GM12878 (cell line): ENCODE data around the gene PTPRB. TPM values are rescaled to one million over a fixed set of nuclear protein-coding genes. Genes with fewer than 3 reads are reported as not detected.

Source experiments
- ATAC-seq: fragments of 200-7000 bp; cut with Tn5 transposase; 3 replicates; pipeline ENCODE4 v1.9.1; 2020; ENCODE audit warnings: mild to moderate bottlenecking, moderate library complexity
- BruUV-seq: library from RNA; stranded (reverse); fragments of 400-500 nt; replicated peaks from 2 replicates; lab custom pipeline; 2021; lab: Mats Ljungman, UMichigan
- CTCF ChIA-PET: fragments of 300-600 bp; sonication (Branson Sonifier 250); formaldehyde crosslinking; extraction: SDS; loops from one replicate; lab custom pipeline; 2021; ENCODE audit warnings: inconsistent platforms; lab: Yijun Ruan, JAX
- POLR2A ChIA-PET: fragments of 350-600 bp; formaldehyde crosslinking; extraction: SDS; loops from one replicate; lab custom pipeline; 2021; ENCODE audit warnings: inconsistent platforms; lab: Charles Lee
- RAD21 ChIA-PET: fragments of 300-600 bp; sonication (Branson Sonifier 250); formaldehyde crosslinking; loops from one replicate; lab custom pipeline; 2023; ENCODE audit warnings: antibody characterized with exemption; ENCODE audit not compliant: unreplicated experiment; lab: Charles Lee
- SMC1A ChIA-PET: fragments of 300-600 bp; sonication (Branson Sonifier 250); formaldehyde crosslinking; loops from one replicate; lab custom pipeline; 2023; ENCODE audit not compliant: unreplicated experiment, uncharacterized antibody; lab: Charles Lee
- DNase-seq: peaks from one replicate; pipeline ENCODE4 v3.0.0-alpha.2; 2011; ENCODE audit warnings: low read depth, low spot score
- FAIRE-seq: peaks from 3 replicates; lab custom pipeline; 2011; peaks lifted over from hg19 to GRCh38; lab: Jason Lieb, UNC
- H2AFZ ChIP-seq: 2 replicates; pipeline ENCODE4 v1.6.0; 2011; ENCODE audit warnings: low read depth, low read length, control low read depth; ENCODE audit not compliant: control insufficient read depth
- H3K27ac ChIP-seq: 2 replicates; pipeline ENCODE4 v1.5.1; 2011; ENCODE audit warnings: control low read depth; ENCODE audit not compliant: control insufficient read depth, insufficient read depth
- H3K27me3 ChIP-seq, 2 experiments: replicated peaks in 1 of 2; 2 replicates each; pipeline versions ENCODE4 v1.6.0 to v1.6.1; 2011; ENCODE audit warnings: low read length in 1 of 2; ENCODE audit not compliant: control insufficient read depth in 2 of 2, insufficient read depth in 2 of 2
- H3K36me3 ChIP-seq, 2 experiments: 2 replicates each; pipeline ENCODE4 v1.5.1; 2011; ENCODE audit warnings: low read length in 1 of 2; ENCODE audit not compliant: control insufficient read depth in 2 of 2, insufficient read depth in 2 of 2
- H3K4me1 ChIP-seq: 2 replicates; pipeline ENCODE4 v1.6.1; 2011; ENCODE audit warnings: mild to moderate bottlenecking, low read length, moderate library complexity, mixed read lengths; ENCODE audit not compliant: control insufficient read depth, insufficient read depth
- H3K4me2 ChIP-seq: 2 replicates; pipeline ENCODE4 v1.6.0; 2011; ENCODE audit warnings: control low read depth; ENCODE audit not compliant: control insufficient read depth, insufficient read depth
- H3K4me3 ChIP-seq: fragments of 200-600 bp; sonication (generic); 2 replicates; pipeline ENCODE4 v1.5.1; 2016
- H3K79me2 ChIP-seq: 2 replicates; pipeline ENCODE4 v1.6.0; 2011; ENCODE audit warnings: low read length; ENCODE audit not compliant: control insufficient read depth, insufficient read depth
- H3K9ac ChIP-seq: 2 replicates; pipeline ENCODE4 v1.8.0; 2011; ENCODE audit warnings: low read length, control low read depth, mixed read lengths; ENCODE audit not compliant: control insufficient read depth, insufficient read depth
- H3K9me3 ChIP-seq: replicated peaks from 3 replicates; pipeline ENCODE4 v1.5.1; 2011; ENCODE audit warnings: mild to moderate bottlenecking, low read length; ENCODE audit not compliant: control insufficient read depth, insufficient read depth
- H4K20me1 ChIP-seq: 2 replicates; pipeline ENCODE4 v1.6.0; 2011; ENCODE audit not compliant: control insufficient read depth, insufficient read depth
- ASH2L ChIP-seq: fragments of 300-600, 200-600 bp; sonication (generic); IDR thresholded peaks from 2 replicates; pipeline ENCODE4 v1.6.1; 2017; ENCODE audit warnings: low read depth, mild to moderate bottlenecking, borderline replicate concordance
- BACH1 ChIP-seq: fragments of 450-650 bp; IDR thresholded peaks from 2 replicates; pipeline ENCODE4 v1.6.1; 2017; ENCODE audit warnings: mild to moderate bottlenecking, borderline replicate concordance
- BHLHE40 ChIP-seq, 2 experiments: fragments of 450-650 bp in 1 of 2; IDR thresholded peaks; 2 replicates each; pipeline ENCODE4 v1.6.1; 2011 to 2017; ENCODE audit warnings: low read depth in 2 of 2, borderline replicate concordance in 1 of 2, improper control_type of control experiment in 1 of 2, low read length in 1 of 2, mild to moderate bottlenecking in 1 of 2
- GABPA ChIP-seq: IDR thresholded peaks from 2 replicates; pipeline ENCODE4 v1.6.1; 2014; ENCODE audit warnings: antibody characterized with exemption, low read depth, mild to moderate bottlenecking, inconsistent platforms
- HDAC2 ChIP-seq: fragments of 200-600 bp; sonication (generic); IDR thresholded peaks from 2 replicates; pipeline ENCODE4 v1.6.1; 2017
- KLF5 ChIP-seq: fragments of 450-650 bp; IDR thresholded peaks from 2 replicates; pipeline ENCODE4 v1.6.1; 2014; ENCODE audit warnings: mild to moderate bottlenecking; ENCODE audit not compliant: partially characterized antibody
- MTA3 ChIP-seq: IDR thresholded peaks from 2 replicates; pipeline ENCODE4 v1.6.1; 2012; ENCODE audit warnings: low read length, inconsistent platforms, borderline replicate concordance
- NFYA ChIP-seq: IDR thresholded peaks from 2 replicates; pipeline ENCODE4 v1.6.1; 2011; ENCODE audit warnings: low read depth, mild to moderate bottlenecking, low read length, improper control_type of control experiment, borderline replicate concordance
- RFX5 ChIP-seq: IDR thresholded peaks from 2 replicates; pipeline ENCODE4 v1.6.1; 2011; ENCODE audit warnings: low read depth, low read length, improper control_type of control experiment
- SIX5 ChIP-seq: IDR thresholded peaks from 2 replicates; pipeline ENCODE4 v1.6.1; 2011; ENCODE audit warnings: mild to moderate bottlenecking, low read depth, low read length, moderate library complexity; ENCODE audit not compliant: severe bottlenecking
- WGBS: methylation state at CpG from one replicate; pipeline ENCODE4 v1.1.6; 2016; ENCODE audit warnings: low lambda C conversion rate; ENCODE audit not compliant: insufficient replicate concordance, insufficient coverage; ENCODE audit errors: missing lambda C conversion rate; 5-methylcytosine and 5-hydroxymethylcytosine counted together
- in situ Hi-C: fragments of 300-500 bp; cut with MboI; formaldehyde crosslinking; loops from 9 replicates; pipeline ENCODE4 v1.14.3; 2018; ENCODE audit warnings: mixed read lengths
- intact Hi-C: fragments of 100-400 bp; cut with micrococcal nuclease; formaldehyde crosslinking; loops from one replicate; pipeline ENCODE4 v1.14.2; 2022; ENCODE audit not compliant: unreplicated experiment
- polyA plus RNA-seq, 11 experiments: library from polyadenylated mRNA; depleted of rRNA in 4 of 11; unstranded in 6 of 11; stranded (reverse) in 5 of 11; fragments of >200 nt; fragmentation: Nextera tagmentation in 4 of 11; fragmentation: Illumina TruSeq in 1 of 11; extraction: Ambion mirVana in 4 of 11; extraction: Trizol in 1 of 11; gene quantifications; 1 replicate in 1 of 11; 2 replicates in 10 of 11; pipeline versions ENCODE4 v1.2.1 to v1.2.3, GENCODE V29; 2011 to 2016; ENCODE audit warnings: inconsistent platforms in 2 of 11, missing spikeins in 2 of 11, low read depth in 1 of 11
- total RNA-seq, 4 experiments: library from RNA; depleted of rRNA in 3 of 4; stranded (reverse); fragments of >200 nt in 3 of 4; fragmentation: Illumina TruSeq in 1 of 4; extraction: Trizol in 1 of 4; gene quantifications; 2 replicates each; pipeline versions ENCODE4 v1.2.1 to v1.2.3, GENCODE V29; 2013 to 2021
- TF ChIP-seq, protein P1 (sequence below): fragments of 450-650 bp; IDR thresholded peaks from 2 replicates; pipeline ENCODE4 v1.6.1; 2017; ENCODE audit warnings: borderline replicate concordance
- TF ChIP-seq, protein P2 (sequence below): IDR thresholded peaks from 2 replicates; pipeline ENCODE4 v1.6.1; 2012; ENCODE audit warnings: low read depth, low read length, improper control_type of control experiment

PTPRB gene
- total and polyA plus RNA-seq, 10 of the 15 experiments (the other 5 are each of a cell fraction or from before 2014, with no cell fraction given) = 0.03 to 0.35 (median 0.05) TPM

DNA sequence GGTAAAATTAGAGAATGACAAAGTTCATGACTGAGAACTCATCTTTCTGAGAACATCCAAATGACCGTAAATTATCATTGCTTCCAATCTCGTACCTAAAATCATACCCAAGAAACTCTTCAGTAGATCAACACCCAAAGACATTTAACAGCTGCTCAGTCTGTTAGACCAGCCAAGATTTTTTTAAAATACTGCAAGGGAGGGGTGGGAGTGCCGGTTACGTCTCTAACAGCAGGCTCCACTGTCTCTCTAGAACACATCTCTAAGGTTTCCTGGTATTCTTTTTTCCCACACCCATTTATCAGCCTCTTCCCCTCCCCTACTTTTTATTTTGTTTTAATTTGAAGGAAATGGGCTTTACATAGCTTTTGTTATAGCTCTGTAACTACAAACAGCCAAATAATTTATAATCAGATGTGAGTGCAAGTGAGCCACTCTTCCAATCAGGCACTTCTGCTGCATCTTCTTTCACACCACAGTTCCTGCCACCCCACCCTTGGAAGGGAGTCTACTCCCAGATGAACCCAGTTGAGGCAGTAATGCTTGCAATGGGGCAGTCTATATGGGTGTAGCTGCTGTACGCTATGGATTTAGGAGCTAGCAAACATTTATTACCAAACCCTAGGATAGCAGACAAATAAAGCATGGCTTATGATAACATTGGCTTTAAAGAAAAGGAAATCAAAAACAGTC, 21.9 kb downstream of the PTPRB start:
- intact Hi-C loops = no loop called here

More for the DNA sequence above, 21.9 kb downstream of the PTPRB start:
- Histone ChIP-seq H3K9ac (no peak overlapping the region), H3K79me2 (no peaks in the 10 kb centered on the region), H4K20me1 (no peaks in the 10 kb centered on the region), H3K27me3 (no peaks in the 10 kb centered on the region), H3K27ac (no peak overlapping the region), H2AFZ (no peak overlapping the region), H3K4me3 (no peak overlapping the region), H3K36me3 (no peaks in the 10 kb centered on the region), H3K9me3 (no peaks in the 10 kb centered on the region), H3K4me2 (no peak overlapping the region), H3K4me1 (no peaks in the 10 kb centered on the region)
- FAIRE-seq = no peak
- in situ Hi-C loops = no loop called here
- DNase-seq = no peak
- ChIA-PET RAD21 (no interaction called here), SMC1A (no interaction called here), CTCF (no interaction called here), POLR2A (no interaction called here)
- TF ChIP-seq ASH2L (no peak), BACH1 (no peak), KLF5 (no peak), RFX5 (no peak), HDAC2 (no peak), SIX5 (no peak), GABPA (no peak), MTA3 (no peak), NFYA (no peak), BHLHE40 (IDR thresholded peaks at IDR 0.05; ENCODE audit: borderline replicate concordance in 1 of 2, low read depth in 2 of 2, low read length in 1 of 2) (no peak)
- TF ChIP-seq, protein P1, sequence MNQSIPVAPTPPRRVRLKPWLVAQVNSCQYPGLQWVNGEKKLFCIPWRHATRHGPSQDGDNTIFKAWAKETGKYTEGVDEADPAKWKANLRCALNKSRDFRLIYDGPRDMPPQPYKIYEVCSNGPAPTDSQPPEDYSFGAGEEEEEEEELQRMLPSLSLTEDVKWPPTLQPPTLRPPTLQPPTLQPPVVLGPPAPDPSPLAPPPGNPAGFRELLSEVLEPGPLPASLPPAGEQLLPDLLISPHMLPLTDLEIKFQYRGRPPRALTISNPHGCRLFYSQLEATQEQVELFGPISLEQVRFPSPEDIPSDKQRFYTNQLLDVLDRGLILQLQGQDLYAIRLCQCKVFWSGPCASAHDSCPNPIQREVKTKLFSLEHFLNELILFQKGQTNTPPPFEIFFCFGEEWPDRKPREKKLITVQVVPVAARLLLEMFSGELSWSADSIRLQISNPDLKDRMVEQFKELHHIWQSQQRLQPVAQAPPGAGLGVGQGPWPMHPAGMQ = no peak
- TF ChIP-seq, protein P2, sequence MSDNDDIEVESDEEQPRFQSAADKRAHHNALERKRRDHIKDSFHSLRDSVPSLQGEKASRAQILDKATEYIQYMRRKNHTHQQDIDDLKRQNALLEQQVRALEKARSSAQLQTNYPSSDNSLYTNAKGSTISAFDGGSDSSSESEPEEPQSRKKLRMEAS = no peak
- BruUV-seq = no TSS peak
- WGBS = 25% methylated on average over 5 of the region's 5 CpGs
- ATAC-seq = no peak
